T-helper 2 cell treated with Interferon-gamma antibody and Interleukin-4, amounts not matched to agents 100 ng/mL and 5 ng/mL, for 36 hours (primary cell): Measurements from ENCODE around the gene NPAS3. TPM values are rescaled to one million over a fixed set of nuclear protein-coding genes. Genes with fewer than 3 reads are reported as not detected.

Experiments
- intact Hi-C: fragments of 100-400 bp; cut with micrococcal nuclease; formaldehyde crosslinking; loops from one replicate; pipeline ENCODE4 v1.15.1; 2023
- total RNA-seq: library from RNA; stranded (reverse); gene quantifications from 2 replicates; pipeline ENCODE4 v1.2.3, GENCODE V29; 2022

NPAS3 gene
- total RNA-seq, 1 donor from 2014 or later: not detected

- intact Hi-C loops: no loop called here
Measured at GRCh38 chr14:33465846-33466700, 527.4 kb downstream of the NPAS3 start.

GRCh38 chr14:33467971-33468370 is 529.3 kb downstream of the NPAS3 start:
- intact Hi-C loops: no loop called here

GRCh38 chr14:33469898-33470297 is 531.2 kb downstream of the NPAS3 start:
- intact Hi-C loops: no loop called here

- intact Hi-C loops: no loop called here
Measured at GRCh38 chr14:33471776-33472175, 533.1 kb downstream of the NPAS3 start.

- intact Hi-C loops: loop anchor here (5.0 kb wide), 1 partner anchor 752 kb away; no protein-coding TSS in a partner anchor
Measured at GRCh38 chr14:33475623-33476022, 536.9 kb downstream of the NPAS3 start.

- intact Hi-C loops: loop anchor here (5.0 kb wide), 1 partner anchor 750 kb away; no protein-coding TSS in a partner anchor
Measured at GRCh38 chr14:33477797-33478196, 539.1 kb downstream of the NPAS3 start.

GRCh38 chr14:33480071-33480886 is 541.6 kb downstream of the NPAS3 start:
- intact Hi-C loops: no loop called here

- intact Hi-C loops: no loop called here
Measured at GRCh38 chr14:33480887-33481184, 542.2 kb downstream of the NPAS3 start.

GRCh38 chr14:33483110-33483509 is 544.4 kb downstream of the NPAS3 start:
- intact Hi-C loops: no loop called here

- intact Hi-C loops: no loop called here
Measured at GRCh38 chr14:33483541-33483940, 544.9 kb downstream of the NPAS3 start.

GRCh38 chr14:33484264-33484663 is 545.6 kb downstream of the NPAS3 start:
- intact Hi-C loops: no loop called here

GRCh38 chr14:33486332-33486890 is 547.7 kb downstream of the NPAS3 start:
- intact Hi-C loops: no loop called here

GRCh38 chr14:33488582-33488981 is 549.9 kb downstream of the NPAS3 start:
- intact Hi-C loops: no loop called here

GRCh38 chr14:33490555-33490954 is 551.9 kb downstream of the NPAS3 start:
- intact Hi-C loops: no loop called here

- intact Hi-C loops: no loop called here
Measured at GRCh38 chr14:33491112-33491511, 552.4 kb downstream of the NPAS3 start.

GRCh38 chr14:33492491-33492890 is 553.8 kb downstream of the NPAS3 start:
- intact Hi-C loops: no loop called here

- intact Hi-C loops: no loop called here
Measured at GRCh38 chr14:33493266-33493665, 554.6 kb downstream of the NPAS3 start.

GRCh38 chr14:33493990-33494389 is 555.3 kb downstream of the NPAS3 start:
- intact Hi-C loops: no loop called here

- intact Hi-C loops: no loop called here
Measured at GRCh38 chr14:33499687-33500086, 561.0 kb downstream of the NPAS3 start.

GRCh38 chr14:33504246-33505099 is 565.8 kb downstream of the NPAS3 start:
- intact Hi-C loops: no loop called here

- intact Hi-C loops: no loop called here
Measured at GRCh38 chr14:33505266-33505962, 566.7 kb downstream of the NPAS3 start.
